GM18511 (cell line): ENCODE measurements around the gene BRF1.

ENCODE experiments used
- ATAC-seq: cut with Tn5 transposase; IDR thresholded peaks from one replicate; pipeline ENCODE4 v1.9.1; 2021; ENCODE audit warnings: mild to moderate bottlenecking, moderate library complexity; ENCODE audit not compliant: unreplicated experiment

Gene BRF1

DNA sequence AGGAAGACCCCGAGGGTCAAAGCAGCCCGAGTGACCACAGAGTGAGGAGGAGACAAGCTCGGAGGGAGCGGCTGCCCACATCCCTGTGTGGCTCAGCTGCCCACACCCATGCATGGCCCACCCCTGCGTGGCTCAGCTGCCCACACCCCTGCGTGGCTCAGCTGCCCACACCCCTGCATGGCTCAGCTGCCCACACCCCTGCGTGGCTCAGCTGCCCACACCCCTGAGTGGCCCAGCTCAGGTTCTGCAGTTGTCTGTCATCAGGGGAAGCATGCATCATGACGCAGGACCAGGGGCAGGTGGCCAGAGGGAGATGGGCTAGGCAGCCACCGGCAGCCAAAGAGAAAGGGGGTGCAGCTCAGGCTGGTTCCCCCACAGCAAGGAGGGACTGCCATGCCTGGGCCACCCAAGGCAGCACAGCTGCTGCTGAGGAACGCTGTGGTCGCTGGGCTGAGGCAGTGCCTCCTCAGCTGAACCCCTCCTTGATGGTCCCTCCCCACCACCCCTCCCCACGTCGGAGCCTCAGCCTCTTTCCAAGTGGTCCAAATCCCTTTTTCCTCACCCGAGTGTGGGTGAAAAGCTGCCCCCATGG is 86.4 kb downstream of the BRF1 start:
- no peak for ATAC-seq

DNA sequence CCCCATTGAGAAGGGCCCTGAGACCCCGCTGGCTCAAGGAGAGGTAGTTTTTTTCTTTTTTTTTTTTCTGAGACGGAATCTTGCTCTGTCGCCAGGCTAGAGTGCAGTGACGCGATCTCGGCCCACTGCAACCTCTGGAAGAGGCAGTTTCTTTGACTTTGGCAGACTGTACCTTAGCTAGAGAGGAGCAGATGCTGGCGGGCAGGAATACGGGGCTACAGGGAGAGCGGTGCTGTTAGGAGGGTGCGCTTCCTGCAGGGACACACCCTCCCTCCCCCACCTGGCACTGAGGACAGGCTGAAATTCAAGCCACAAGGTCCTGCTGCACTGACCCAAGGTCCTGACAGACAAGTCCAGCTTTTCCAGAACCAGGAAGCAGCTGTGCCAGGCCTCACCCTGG is 87.4 kb downstream of the BRF1 start:
- ATAC-seq, result no peak

DNA sequence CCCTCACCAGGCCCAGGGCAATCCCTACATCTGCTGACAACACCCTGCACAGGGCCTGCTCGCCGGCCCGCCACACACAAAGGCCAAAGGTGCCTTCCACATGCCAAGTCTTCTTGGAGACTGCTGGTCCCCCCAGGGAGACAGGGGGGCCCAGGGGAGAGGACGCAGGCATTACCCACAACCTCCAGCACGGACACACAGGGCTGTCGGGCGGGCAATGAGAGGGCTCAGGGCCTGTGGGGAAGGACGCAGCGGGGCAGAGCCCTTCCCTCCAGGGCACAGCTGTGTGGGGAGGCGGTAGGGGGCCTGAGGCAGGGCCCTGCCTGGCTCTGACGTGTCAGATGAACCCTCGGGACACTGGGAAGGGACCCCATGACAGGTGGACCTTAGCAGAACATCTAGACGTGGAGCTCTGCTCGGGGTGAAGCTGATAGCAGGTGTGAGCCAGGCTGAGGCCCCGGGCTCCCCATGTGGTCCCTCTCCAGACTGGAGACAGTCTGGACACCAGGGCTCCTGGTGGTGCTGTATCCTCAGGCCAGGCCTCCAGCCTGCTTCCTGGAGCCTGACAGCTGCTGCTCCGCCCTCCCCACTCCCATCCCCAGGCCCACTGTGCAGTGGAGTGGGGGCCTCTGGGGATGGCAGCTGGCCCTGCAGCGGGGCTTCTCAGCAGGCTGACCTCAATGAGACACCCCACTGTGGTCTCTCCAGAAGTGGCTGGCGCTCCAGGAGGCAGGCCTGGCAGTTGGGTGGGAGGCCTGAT is 88.1 kb downstream of the BRF1 start:
- ATAC-seq, result no peak

DNA sequence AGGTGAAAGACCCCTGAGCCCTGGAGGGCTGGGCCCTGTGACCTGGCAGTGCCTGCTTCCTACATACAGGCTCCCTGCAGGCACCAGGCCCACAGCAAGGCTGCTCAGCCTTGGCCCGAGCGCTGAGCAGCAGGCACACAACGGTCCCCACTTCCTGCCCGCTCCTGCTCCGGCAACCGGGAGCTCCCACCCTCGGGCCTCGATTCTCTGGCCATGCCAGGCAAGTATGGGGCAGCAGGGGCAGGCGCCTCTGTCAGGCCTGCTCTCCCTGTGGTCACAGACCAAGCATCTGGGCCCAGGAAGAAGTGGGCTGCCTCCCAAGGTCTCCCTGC is 89.1 kb downstream of the BRF1 start:
- ATAC-seq, result no peak

DNA sequence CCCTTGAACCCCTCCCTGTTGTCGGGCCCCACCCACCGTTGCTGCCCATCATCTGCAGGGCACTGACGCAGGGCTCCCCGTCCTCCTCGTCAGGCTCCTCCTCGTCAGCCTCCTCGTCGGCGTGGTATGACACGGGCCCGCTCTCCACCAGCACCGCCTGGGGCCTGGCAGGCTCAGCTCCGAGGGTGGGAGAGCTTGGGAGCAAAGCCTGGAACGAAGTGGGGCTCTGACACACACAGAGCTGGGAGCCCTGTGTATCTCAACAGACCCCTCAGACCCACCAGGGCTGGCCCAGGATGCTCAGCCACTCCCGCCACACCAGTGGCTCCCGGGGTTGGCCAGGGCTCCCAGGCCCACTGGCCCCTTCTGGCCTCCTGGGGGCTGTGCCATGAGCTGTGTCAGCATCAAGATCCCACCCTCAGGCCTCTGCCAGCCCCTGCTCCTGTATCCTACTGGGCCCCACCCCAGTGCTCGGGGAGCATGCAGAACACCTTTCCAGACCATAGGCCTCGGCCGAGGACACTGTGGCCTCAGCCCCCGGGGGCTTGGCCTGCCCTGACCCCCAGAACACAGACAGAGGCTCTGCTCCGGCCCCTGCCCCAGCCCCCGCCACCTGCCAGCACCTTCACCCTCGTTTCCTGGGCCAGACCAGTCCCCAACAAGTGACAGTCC is 89.6 kb downstream of the BRF1 start:
- no peak for ATAC-seq

DNA sequence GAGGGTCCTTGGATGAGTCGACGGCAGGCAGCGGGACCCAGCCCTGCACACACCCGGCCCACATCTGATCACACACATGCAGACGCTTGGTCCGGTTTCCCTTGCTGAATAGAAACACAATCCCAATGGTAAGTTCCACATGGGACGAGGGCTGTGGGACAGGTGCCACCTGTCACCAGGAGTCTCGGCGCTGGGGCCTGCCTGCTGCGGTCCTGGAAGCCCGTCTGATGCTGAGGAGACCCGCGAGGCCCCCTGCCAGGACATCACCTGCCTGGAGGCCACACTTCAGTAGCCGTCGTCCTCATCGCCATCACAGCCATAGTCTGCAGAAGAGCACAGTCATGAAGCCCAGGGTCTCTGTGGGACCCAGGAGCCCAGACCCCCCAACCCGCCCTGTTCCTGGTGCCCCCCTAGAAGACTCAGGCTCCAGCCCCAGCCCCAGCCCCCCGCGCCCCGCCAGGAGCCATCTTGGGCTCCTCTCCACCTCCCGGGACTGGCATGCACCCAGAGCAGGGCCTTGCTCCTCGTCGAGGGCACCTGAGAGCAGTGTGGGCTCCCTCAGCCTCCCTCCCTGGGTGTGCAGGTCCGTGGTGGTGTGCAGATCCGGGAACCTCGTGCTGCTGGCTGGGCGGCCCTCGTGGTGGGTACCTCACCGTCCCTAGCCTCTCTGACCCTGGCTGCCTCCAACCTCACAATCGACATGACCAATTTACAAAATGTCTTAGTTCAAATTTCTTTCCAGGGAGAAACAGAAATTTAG is 90.4 kb downstream of the BRF1 start:
- no peak for ATAC-seq

DNA sequence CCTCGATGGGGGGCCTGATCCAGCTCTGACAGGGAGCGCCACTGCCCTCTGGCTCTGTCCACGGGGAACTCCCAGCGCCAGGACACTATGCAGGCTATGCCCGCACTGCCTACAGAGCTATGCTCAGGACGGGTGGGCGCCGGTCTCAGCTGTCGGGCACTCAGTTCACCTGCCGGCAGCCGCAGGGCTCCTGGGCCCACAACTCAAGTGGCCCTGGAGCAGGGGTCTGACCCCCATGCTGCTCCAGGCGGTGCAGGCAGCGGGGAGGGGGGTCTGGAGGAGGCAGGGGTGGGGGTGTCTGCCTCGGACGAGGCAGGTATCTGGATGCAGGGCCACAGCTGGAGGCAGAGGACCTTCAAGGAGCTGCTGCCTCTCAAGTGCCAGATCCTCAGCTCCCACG is 91.2 kb downstream of the BRF1 start:
- no peak for ATAC-seq

DNA sequence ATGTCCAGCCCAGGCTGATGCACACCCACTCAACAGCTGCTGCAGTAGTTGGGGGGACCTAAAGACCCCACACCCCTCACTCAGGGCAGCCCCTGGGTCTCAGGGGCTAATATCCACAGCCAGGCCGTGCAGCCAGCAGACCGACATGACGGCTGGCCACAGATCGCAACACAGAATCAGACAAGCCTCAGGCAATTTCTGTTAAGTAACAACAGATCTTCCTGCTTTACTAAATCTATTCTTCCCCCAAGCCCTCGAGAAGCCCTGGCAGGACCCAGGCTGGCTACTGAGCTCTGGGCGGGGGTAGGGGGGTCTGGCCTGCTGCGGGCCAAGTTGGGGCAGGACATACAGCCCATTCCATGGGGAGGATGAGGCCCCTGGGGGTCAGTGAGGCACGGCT is 91.7 kb downstream of the BRF1 start:
- ATAC-seq, result no peak

DNA sequence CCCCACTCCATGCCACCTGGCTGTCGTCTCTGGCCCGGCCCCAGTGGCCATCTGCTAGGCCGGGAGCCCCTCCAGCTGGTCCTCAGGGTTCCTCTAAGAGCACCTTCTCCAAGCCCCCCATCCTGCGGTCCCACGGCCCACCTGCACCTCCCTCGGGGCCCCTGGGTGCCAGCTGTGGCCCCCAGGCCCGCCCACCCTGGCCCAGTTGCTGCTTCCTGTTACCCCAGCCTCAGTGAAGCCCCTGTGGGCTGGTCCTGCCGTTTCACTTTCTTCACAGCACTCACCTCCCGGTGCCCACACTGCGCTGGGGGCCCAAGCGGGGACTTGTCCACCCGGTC is 92.1 kb downstream of the BRF1 start:
- no peak for ATAC-seq

DNA sequence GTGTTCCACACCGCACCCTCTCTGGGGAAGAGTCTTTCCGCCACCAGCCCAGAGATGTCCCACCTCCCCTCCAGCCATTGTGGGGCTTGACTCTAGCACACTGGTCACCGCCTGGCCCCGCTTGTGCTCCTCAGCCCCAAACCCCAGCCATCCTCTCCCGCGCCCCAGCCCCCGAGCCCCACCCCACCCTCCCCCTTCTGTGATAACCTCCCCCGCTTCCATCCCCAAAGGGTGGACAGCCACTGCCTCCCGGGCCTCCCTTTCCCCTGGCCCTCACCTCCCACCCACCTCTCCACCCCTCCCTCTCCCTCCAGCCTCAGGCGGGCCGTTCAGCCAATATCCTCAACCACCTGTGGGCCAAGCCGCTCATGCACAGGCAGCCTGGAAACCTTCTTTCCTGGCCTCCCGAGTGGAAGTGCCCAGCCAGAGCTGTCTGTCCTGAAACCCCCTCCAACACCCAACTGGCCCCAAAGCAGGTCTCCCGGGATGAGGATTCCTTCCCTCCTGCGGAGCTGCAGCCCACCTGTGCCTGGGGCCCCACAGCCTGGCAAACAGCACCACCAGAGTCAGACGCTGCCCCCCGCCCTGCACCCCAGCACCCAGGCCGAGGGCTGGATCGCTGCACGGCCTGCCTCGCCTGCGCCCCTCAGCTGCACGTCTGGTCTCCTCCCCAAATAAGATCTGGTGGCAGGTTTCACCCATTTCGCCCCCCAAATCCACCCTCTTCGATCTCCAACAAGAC is 92.6 kb downstream of the BRF1 start:
- ATAC-seq, result no peak

DNA sequence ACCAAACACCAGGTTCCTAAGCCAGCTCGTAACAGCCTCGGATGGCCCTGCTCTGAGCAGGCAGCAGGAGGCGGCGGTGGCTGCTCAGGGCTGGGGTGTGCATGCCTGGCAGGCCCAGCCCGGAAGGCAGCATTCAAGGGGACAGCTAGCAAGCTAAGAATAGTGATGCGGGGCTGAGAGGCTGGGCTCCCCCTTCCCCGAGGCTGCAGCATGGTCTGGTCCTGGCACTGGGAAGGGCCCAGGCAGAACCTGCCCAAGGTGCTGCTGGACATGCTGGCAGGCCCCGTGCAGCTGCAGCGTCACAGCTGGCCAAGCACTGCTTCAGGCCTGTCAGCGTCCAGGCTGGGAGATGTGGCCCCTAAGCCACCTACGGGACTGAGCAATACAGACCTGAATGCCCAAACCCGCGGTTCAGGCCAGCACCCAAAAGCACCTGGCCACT is 93.3 kb downstream of the BRF1 start:
- no peak for ATAC-seq

DNA sequence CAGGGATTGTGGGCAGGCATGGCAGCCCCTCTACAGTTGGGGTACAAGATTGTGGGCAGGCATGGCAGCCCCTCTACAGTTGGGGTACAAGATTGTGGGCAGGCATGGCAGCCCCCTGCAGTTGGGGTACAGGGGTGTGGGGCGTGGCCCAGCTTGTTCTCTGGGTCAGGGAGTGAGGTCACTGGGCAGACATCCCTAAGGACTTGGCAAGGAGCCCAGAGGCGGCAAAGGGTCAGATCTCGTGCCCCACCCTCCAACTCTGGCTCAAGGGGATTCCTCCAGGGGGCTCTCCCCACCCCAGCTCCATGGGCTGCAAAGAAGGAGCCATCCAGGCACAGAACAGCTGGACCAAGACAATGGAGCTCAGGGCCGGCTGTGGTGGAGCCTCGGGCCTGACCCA is 93.9 kb downstream of the BRF1 start:
- ATAC-seq, result no peak

DNA sequence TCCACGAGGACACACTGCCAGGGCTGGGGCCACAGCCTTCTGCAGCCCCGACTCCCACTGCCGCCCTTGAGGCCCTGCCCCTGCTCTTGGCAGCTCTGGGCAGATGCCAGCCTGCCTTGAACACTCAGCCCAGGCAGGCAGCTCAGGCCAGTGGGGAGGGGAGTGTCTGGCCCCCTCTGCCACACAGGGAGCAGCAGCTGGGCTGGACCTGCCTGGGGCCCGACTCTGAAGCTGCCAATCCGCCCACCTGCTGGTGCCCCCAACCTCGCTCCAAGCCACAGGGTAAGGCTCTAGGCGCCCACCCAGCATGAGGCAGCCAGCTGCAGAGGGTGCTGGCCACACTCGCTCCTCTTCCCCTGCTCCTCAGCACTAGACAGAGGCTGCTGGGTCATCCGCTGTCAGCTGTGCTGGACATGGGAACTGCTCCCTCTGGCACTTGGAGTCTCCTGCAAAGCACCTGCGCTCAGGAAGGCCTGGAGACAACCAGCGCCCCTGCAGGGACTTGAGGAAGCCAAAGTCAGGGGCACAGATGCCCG is 95.1 kb downstream of the BRF1 start:
- no peak for ATAC-seq

DNA sequence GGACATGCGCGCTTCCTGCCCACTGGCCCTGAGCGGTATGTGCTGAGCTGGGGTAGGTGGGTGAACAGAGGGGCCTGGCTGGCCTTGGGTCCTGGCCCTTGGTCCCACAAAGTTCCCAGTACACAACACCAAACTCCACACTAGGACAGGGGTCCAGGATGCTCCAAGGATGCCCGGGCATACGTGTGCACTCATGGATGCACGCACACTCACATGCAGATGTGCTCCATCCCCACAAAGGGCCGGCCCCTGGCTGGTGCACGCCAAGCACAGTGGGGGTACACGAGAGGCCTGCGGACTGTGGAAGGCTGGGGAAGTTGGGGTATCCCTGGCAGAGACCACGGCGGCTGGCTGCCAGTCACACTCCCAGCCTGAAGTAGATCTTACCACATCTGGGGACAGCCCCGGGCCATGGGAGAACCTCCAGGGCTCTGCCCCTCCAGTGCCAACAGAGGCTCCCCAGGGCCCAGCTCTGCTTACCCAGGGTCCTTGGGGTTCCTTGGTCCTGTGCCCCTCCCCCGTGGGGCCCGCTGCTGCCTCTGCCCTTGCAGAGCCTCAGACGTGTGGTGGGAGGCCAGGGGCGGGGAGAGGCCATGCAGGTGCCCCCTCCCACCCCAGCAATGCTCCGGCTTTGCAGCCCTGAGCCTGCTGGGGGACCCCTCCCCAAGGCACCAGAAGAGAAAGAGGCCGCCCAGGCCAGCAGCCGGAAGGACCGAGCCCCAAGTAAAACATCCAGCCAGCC is 95.7 kb downstream of the BRF1 start:
- no peak for ATAC-seq

DNA sequence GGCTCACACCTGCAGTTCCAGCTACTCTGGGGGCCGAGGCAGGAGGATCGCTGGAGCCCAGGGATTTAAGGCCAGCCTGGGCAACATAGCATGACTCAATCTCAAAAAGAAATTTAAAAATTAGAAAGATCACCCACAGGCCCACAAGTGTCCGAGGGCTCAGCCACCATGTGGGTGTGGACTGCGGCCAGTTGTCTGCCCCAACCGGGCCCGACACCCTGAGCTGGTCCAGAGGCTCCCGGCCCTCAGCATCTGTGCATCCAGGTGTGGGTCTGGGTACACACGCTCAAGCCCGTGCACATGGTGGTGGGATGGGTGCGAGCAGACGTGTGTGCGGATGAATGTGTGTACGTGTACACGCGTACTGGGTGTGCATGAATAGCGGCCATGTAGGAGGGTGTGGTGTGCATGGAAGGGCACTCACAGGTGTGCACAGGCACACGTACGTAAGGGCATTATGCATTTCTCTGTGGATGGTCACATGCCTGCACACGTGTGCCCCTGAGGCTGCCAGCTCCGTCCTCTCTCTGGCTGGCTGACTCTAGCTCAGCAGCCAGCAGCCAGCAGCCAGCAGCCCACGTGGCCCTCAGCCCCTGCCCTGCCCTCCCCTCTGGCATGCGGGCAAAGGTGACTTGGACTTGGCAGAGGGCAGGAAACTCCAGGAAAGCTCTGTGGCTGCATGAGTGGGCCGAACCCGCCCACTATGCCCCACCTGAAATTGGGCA is 96.4 kb downstream of the BRF1 start:
- ATAC-seq, result no peak

DNA sequence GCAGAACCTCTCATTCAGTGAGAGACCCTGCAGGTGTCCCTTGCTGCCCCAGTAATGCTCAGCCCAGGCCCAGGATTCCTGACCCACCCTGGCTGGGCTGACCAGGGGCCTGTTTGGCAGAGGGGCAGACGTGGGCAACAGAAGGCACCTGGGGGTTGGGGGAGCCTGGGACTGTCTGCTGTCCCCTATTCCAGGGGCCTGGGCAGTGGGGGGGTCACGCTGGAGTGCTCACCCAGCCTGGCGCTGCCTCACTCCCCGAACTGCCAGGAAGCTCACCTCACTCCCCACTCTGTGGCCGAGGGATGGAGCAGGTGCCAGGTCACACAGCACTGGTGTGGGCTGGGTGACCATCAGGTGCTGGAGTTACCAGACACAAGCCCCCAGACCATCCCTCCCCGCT is 97.1 kb downstream of the BRF1 start:
- no peak for ATAC-seq

DNA sequence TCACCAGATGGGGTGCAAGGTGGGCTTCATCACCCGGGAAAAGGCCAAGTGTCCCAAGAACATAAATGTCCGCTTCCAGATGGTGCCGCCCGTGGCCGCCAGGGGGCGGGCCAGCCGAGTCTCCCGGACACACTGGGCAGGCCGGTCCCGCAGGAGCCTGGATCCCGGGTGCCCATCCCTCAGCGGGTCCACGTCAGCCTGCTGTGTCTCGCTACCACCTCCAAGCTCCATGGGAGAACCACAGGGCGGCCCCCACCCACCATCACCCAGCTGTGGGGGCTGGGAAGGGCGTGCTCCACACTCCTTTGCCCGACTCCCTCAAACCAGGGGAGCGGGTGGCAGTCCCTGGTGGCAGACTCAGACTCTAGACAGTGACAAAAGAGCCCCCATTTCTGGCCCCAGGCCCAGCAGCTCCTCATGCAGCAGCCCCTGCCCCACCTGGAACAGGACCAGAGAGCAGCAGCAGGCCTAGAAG is 97.7 kb downstream of the BRF1 start:
- ATAC-seq, result peak; percentile 47

DNA sequence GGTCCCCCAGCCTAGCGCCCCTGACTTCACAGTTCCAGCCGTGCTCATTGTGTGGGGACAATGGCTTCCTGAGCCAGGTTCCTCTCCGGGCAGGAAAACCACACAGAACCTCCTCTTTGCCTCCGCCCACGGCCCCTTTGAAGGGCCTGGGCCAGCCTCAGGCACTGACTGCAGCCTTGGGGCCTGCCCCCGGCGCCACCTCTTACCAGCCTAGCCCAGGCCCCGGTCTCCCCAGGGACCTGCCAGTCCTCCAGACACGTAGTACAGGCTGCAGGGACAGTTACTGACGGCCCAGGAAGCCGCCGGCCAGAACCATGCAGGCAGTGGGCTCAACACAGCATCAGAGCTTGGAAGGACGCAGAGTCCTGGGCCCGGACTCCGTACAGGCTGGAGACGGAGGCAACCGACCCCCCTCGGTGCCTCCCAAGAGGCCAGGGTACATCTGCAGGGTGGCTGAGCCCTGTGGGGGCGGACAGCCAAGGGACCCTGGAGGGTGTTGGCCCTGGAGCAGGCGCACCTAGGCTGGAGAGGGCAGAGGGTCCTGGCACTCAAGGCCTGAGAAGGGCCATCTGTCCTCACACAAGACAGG is 98.8 kb downstream of the BRF1 start:
- peak; percentile 48 for ATAC-seq
